T-helper 17 cell (primary cell): ENCODE measurements around the gene S100A7A. TPM values are rescaled to one million over a fixed set of nuclear protein-coding genes. Genes with fewer than 3 reads are reported as not detected.
"Not testable (repeated sequence)": the region's sequence is repeated elsewhere in the genome, so short reads cannot be mapped to it uniquely, and the experiment has no call there.

Source experiments
- ATAC-seq: fragments of 150-1000 bp; cut with Tn5 transposase; 2 replicates; pipeline ENCODE4 v1.10.0; 2021; ENCODE audit warnings: mild to moderate bottlenecking, moderate library complexity
- DNase-seq, 3 donors: peaks; one replicate each; pipeline versions ENCODE4 v3.0.0 to v3.0.0-alpha.2; 2020 to 2021
- H3K9me3 ChIP-seq: one replicate; pipeline ENCODE4 v1.7.0; 2013; ENCODE audit warnings: low read length, mild to moderate bottlenecking; ENCODE audit not compliant: control insufficient read depth, poor library complexity, severe bottlenecking
- H3K27ac Mint-ChIP-seq: one replicate; pipeline ENCODE4 v1.8.0; 2022; ENCODE audit warnings: mild to moderate bottlenecking, moderate library complexity, mixed read lengths
- H3K27me3 Mint-ChIP-seq: one replicate; pipeline ENCODE4 v1.8.0; 2022; ENCODE audit warnings: mixed read lengths
- H3K36me3 Mint-ChIP-seq: one replicate; pipeline ENCODE4 v1.8.0; 2022; ENCODE audit warnings: low read depth, mixed read lengths
- H3K4me1 Mint-ChIP-seq: one replicate; pipeline ENCODE4 v1.8.0; 2022; ENCODE audit warnings: mild to moderate bottlenecking, mixed read lengths
- H3K4me3 Mint-ChIP-seq: one replicate; pipeline ENCODE4 v1.8.0; 2022; ENCODE audit warnings: mild to moderate bottlenecking, moderate library complexity, mixed read lengths
- total RNA-seq, 4 donors: library from RNA in 2 of 4; stranded (reverse) in 2 of 4; gene quantifications; one replicate each; pipeline ENCODE4 v1.2.3 and lab custom pipeline; 2022 to 2026

S100A7A gene
- total RNA-seq, 2 donors from 2014 or later: not detected

- DNase-seq: no peak
- peaks cover 3% of the 10 kb centered on the region for H3K4me1 Mint-ChIP-seq
- no peaks in the 10 kb centered on the region for H3K9me3 ChIP-seq
- H3K36me3 Mint-ChIP-seq: peaks cover 2% of the 10 kb centered on the region
- peaks cover 50% of the 10 kb centered on the region for H3K27me3 Mint-ChIP-seq
- ATAC-seq: no peak
- H3K4me3 Mint-ChIP-seq: no peak overlapping the region
- no peak overlapping the region for H3K27ac Mint-ChIP-seq
These were observed 16.8 kb upstream of the S100A7A start for GRCh38 chr1:153399401-153400055.

GRCh38 chr1:153400244-153400643 lies 16.1 kb upstream of the S100A7A start:
- no peaks in the 10 kb centered on the region for H3K9me3 ChIP-seq
- ATAC-seq: no peak

DNA sequence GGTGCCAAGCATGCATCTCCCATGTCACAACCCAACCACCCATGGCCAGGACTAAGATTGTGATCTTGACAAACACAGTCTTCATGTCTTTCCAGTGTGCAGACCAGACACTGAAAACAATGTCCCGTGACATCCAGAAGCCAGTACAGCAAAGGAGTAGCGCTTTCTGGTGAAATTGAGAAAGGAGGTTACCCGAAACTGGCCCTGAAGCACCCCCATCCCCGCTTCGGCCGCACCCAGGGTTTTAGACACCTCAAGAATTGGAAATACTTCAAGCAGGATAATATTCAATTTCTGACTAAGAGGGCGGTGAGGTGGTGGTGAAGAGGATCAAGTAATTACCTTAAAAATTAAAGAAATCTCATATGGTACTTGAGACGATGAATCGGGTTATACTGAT lies 14.9 kb upstream of the S100A7A start:
- H3K9me3 ChIP-seq: no peaks in the 10 kb centered on the region
- H3K27ac Mint-ChIP-seq: no peak overlapping the region
- H3K4me1 Mint-ChIP-seq: peaks cover 5% of the 10 kb centered on the region
- no peak for ATAC-seq
- DNase-seq: no peak
- H3K27me3 Mint-ChIP-seq: peaks cover 30% of the 10 kb centered on the region
- H3K4me3 Mint-ChIP-seq: no peak overlapping the region
- peaks cover 2% of the 10 kb centered on the region for H3K36me3 Mint-ChIP-seq

More at GRCh38 chr1:153400244-153400643, 16.1 kb upstream of the S100A7A start:
- no peak overlapping the region for H3K27ac Mint-ChIP-seq
- peaks cover 2% of the 10 kb centered on the region for H3K36me3 Mint-ChIP-seq
- H3K27me3 Mint-ChIP-seq: peaks cover 43% of the 10 kb centered on the region
- peaks cover 5% of the 10 kb centered on the region for H3K4me1 Mint-ChIP-seq
- DNase-seq: no peak
- no peak overlapping the region for H3K4me3 Mint-ChIP-seq

- H3K4me1 Mint-ChIP-seq: peaks cover 8% of the 10 kb centered on the region
- peaks cover 23% of the 10 kb centered on the region for H3K27me3 Mint-ChIP-seq
- ATAC-seq: no peak
- H3K36me3 Mint-ChIP-seq: peaks cover 2% of the 10 kb centered on the region
- no peak overlapping the region for H3K27ac Mint-ChIP-seq
- no peak for DNase-seq
- H3K4me3 Mint-ChIP-seq: no peak overlapping the region
- no peaks in the 10 kb centered on the region for H3K9me3 ChIP-seq
These were observed 14.1 kb upstream of the S100A7A start for GRCh38 chr1:153402226-153402625.

GRCh38 chr1:153403421-153404085 lies 12.8 kb upstream of the S100A7A start:
- peak overlapping the region; percentile 31 for H3K4me3 Mint-ChIP-seq
- H3K9me3 ChIP-seq: no peaks in the 10 kb centered on the region
- H3K27ac Mint-ChIP-seq: no peak overlapping the region
- ATAC-seq: no peak
- no peaks in the 10 kb centered on the region for H3K36me3 Mint-ChIP-seq
- no peak for DNase-seq
- H3K27me3 Mint-ChIP-seq: peaks cover 17% of the 10 kb centered on the region
- peaks cover 8% of the 10 kb centered on the region for H3K4me1 Mint-ChIP-seq

DNA sequence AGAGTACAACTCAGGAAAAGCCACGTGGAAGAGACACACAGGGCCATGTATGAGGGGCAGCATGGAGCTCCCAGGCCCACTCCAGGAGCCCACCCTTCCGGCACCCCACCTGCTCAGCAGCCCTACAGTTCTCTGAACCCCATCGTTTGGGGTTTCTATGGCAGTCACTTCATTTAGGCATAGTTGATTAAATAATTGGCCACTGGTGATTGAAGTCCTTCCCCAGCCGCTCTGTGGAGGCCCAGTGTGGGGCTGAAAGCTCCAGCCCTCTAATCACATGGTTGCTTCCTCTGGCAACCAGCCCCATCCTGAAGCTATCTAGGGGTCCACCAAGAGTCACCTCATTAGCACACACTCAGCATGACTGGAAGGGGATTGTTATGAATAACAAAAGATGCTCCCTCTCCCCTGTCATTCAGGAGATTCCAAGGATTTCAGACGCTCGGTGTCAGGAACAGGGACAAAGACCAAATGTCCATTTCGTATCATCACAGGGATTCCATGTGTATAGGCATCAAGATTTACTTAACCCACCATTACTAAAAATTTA lies 12.2 kb upstream of the S100A7A start:
- peaks cover 12% of the 10 kb centered on the region for H3K27me3 Mint-ChIP-seq
- no peaks in the 10 kb centered on the region for H3K36me3 Mint-ChIP-seq
- peaks cover 8% of the 10 kb centered on the region for H3K4me1 Mint-ChIP-seq
- DNase-seq (no peak), ATAC-seq (no peak)
- no peak overlapping the region for H3K4me3 Mint-ChIP-seq
- H3K27ac Mint-ChIP-seq: no peak overlapping the region
- H3K9me3 ChIP-seq: no peaks in the 10 kb centered on the region

DNA sequence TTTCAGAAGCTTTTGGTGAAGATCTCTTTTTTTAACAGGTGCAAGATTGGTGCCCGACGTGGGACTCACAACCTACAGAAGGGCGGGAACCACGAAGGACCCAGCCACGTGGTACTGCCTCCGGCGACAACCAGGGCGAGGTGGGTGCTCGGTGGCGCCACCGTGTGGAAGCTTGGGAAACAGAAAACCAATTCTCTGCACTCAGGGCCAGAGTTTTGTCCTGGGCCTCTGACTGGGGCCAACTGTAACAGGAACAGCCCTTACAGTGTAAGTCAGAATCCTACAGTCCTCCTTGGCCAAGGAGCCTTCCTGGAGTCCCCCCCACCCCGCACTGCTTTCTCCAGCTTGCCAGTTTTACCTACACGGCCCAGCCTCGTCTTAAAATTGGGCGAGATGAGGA lies 11.6 kb upstream of the S100A7A start:
- H3K4me1 Mint-ChIP-seq: peaks cover 8% of the 10 kb centered on the region
- DNase-seq (peak; percentile 36 to 64 (median 36)), ATAC-seq (peak; percentile 81)
- peaks cover 8% of the 10 kb centered on the region for H3K27me3 Mint-ChIP-seq
- no peaks in the 10 kb centered on the region for H3K9me3 ChIP-seq
- H3K27ac Mint-ChIP-seq: no peak overlapping the region
- H3K36me3 Mint-ChIP-seq: no peaks in the 10 kb centered on the region
- H3K4me3 Mint-ChIP-seq: no peak overlapping the region

- not testable (repeated sequence) for ATAC-seq, H3K27me3 Mint-ChIP-seq, H3K27ac Mint-ChIP-seq
These were observed 10.3 kb upstream of the S100A7A start for GRCh38 chr1:153405825-153406599.

DNA sequence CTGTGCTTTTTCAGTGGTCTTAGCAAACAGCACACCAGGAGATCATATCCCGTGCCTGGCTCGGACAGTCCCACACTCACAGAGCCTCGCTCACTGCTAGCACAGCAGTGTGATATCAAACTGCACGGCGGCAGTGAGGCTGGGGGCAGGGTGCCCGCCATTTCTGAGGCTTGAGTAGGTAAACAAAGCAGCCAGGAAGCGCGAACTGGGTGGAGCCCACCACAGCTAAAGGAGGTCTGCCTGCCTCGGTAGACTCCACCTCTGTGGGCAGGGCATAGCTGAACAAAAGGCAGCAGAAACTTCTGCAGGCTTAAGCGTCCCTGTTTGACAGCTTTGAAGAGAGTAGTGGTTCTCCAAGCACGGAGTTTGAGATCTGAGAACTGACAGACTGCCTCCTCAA lies 9.0 kb upstream of the S100A7A start:
- not testable (repeated sequence) for H3K4me1 Mint-ChIP-seq, H3K9me3 ChIP-seq, H3K27me3 Mint-ChIP-seq, H3K4me3 Mint-ChIP-seq, DNase-seq, H3K36me3 Mint-ChIP-seq, H3K27ac Mint-ChIP-seq, ATAC-seq

More at GRCh38 chr1:153405825-153406599, 10.3 kb upstream of the S100A7A start:
- not testable (repeated sequence) for H3K4me1 Mint-ChIP-seq, H3K9me3 ChIP-seq, H3K36me3 Mint-ChIP-seq, DNase-seq, H3K4me3 Mint-ChIP-seq

DNA sequence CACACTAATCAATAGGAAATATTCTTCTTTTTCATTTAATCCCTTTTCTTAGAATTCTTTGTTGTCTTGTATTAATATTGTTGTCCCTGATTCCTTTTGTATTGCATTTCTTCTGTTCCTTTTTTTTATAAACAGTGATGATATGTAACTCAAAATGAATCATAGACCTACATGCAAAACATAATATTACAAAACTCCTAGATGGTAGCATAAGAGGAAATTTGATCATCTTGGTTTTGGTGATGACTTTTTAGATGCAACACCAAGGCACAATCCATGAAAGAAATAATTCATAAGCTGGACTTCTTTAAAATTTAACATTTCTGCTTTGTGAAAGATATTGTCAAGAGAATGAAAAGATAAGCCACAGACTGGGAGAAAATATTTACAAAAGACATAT lies 2.4 kb upstream of the S100A7A start:
- not testable (repeated sequence) for H3K36me3 Mint-ChIP-seq, H3K9me3 ChIP-seq, DNase-seq, ATAC-seq, H3K4me3 Mint-ChIP-seq, H3K27ac Mint-ChIP-seq, H3K4me1 Mint-ChIP-seq
- peaks cover 15% of the 10 kb centered on the region for H3K27me3 Mint-ChIP-seq

- no peak overlapping the region for H3K27ac Mint-ChIP-seq
- no peaks in the 10 kb centered on the region for H3K36me3 Mint-ChIP-seq
- no peak for ATAC-seq
- peaks cover 31% of the 10 kb centered on the region for H3K27me3 Mint-ChIP-seq
- H3K4me1 Mint-ChIP-seq: no peaks in the 10 kb centered on the region
- no peaks in the 10 kb centered on the region for H3K9me3 ChIP-seq
- H3K4me3 Mint-ChIP-seq: no peak overlapping the region
- no peak for DNase-seq
These were observed 992 bp downstream of the S100A7A start for GRCh38 chr1:153417136-153417888.

DNA sequence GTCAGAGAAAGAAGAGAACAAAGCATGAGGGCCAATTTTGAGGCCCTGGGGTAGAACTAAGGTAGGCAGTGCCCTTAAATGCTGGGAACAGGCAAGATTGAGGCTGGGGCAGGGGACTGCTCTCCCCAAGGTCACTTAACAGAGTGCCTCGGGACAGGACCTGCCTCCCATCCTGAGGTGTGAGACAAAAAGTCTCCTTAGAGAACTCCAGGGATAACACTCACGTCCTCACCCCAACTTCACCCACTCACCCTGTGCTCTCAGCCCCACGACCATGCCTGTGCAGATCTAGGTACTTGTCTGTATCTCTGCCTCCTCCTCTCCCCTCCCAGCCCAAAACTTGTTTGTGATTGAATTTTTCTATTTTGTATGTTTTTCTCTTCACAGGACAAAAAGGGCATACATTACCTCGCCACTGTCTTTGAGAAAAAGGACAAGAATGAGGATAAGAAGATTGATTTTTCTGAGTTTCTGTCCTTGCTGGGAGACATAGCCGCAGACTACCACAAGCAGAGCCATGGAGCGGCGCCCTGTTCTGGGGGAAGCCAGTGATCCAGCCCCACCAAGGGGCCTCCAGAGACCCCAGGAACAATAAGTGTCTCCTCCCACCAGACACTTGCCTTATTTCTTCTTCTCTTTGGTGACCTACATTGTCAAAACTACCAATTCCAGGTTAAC lies 2.6 kb downstream of the S100A7A start:
- not testable (repeated sequence) for H3K9me3 ChIP-seq, H3K4me1 Mint-ChIP-seq, H3K27ac Mint-ChIP-seq, DNase-seq, H3K36me3 Mint-ChIP-seq, ATAC-seq, H3K4me3 Mint-ChIP-seq
- H3K27me3 Mint-ChIP-seq: peaks cover 33% of the 10 kb centered on the region
